HUDEP-2 (cell line): Measurements from ENCODE around the gene CC2D1A.
"Not testable (repeated sequence)": the region's sequence is repeated elsewhere in the genome, so short reads cannot be mapped to it uniquely, and the experiment has no call there.

Experiments used
- DNase-seq, 76 experiments: peaks; one replicate each; lab custom pipeline; 2025; ENCODE audit not compliant: unreplicated experiment in 76 of 76; lab: John Stamatoyannopoulos, UW

CC2D1A gene

DNA sequence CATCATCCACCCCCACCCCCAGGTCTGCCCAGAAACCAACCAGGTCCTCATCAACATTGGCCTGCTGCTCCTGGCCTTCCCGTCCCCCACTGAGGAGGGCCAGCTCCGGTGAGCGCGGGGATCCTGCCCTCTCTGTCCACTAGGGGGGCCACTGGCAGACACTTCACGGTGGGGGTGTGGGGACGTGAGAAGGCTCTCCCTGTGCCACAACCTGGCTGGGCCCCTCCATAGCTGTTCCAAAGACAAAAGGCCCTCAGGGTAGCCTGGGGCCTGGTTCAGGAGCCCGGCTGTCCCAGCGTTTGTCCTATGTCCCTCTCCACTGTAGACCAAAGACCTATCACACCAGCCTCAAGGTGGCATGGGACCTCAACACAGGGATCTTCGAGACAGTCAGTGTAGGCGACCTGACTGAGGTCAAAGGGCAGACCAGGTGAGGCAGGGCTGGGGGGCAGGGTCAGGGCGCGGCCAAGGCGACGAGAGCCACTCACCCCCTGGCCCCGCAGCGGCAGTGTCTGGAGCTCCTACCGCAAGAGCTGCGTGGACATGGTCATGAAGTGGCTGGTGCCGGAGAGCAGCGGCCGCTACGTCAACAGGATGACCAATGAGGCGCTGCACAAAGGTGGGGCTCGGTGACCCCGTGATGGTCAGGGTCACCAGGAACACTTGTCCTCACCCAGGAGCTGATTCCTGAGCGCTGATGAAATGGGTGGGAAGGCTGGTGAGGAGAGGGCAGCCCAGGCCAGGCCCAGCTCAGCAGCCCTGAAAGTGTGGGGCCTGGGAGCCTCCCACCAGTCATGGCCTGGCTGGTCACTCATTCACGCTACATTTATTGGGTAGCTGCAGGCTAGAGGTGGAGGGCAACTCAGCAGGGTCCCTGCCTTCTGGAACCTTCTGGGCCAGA is 54.2 kb downstream of the CC2D1A start:
- DNase-seq = peak in 22 of 76 experiments; percentile 10 to 44 (median 24)

DNA sequence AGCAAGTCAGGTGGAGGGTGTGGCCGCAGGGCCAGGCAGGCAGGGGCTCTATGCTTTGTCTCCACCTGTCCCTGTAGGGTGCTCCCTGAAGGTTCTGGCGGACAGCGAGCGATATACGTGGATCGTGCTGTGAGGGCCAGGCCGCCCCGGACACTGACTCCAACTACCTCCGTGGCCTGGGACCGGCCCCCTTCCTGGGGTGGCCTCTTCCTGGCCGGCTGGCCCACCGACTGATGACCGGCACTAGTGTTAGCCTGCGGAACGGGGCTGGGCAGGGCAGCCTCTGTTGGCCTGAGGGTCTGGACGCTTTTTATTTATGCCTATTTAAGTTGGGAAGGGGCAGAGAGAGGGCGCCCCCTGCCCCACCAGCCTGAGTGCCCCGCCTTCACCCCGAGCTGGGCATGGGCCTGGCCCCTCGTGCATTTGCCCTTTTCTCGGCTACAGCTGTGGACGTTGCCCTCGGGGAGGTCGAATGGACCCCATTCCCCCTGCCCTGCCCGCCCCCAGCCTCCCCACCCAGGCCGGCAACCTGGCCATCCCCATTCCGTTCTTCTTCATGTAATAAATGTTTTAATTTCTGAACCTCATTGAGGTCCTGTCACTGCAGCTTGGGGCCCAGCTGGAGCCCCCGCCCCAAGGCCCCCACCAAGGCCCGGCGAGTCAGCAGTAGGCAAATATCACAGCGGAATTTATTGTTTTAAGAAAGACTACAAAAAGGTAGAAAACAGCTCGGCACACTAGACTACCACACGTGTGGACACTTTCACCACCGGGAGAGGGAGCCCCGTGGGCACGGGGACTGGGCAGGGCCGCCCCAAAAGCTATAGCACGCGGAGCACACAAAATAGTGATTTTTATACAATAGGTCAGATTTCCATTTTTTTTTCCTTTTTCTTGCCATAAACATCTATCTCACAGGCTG is 55.1 kb downstream of the CC2D1A start:
- DNase-seq = no peak

GRCh38 chr19:13961826-13962698 is 56.1 kb downstream of the CC2D1A start:
- peak in 1 of 76 experiments; percentile 14 for DNase-seq

DNA sequence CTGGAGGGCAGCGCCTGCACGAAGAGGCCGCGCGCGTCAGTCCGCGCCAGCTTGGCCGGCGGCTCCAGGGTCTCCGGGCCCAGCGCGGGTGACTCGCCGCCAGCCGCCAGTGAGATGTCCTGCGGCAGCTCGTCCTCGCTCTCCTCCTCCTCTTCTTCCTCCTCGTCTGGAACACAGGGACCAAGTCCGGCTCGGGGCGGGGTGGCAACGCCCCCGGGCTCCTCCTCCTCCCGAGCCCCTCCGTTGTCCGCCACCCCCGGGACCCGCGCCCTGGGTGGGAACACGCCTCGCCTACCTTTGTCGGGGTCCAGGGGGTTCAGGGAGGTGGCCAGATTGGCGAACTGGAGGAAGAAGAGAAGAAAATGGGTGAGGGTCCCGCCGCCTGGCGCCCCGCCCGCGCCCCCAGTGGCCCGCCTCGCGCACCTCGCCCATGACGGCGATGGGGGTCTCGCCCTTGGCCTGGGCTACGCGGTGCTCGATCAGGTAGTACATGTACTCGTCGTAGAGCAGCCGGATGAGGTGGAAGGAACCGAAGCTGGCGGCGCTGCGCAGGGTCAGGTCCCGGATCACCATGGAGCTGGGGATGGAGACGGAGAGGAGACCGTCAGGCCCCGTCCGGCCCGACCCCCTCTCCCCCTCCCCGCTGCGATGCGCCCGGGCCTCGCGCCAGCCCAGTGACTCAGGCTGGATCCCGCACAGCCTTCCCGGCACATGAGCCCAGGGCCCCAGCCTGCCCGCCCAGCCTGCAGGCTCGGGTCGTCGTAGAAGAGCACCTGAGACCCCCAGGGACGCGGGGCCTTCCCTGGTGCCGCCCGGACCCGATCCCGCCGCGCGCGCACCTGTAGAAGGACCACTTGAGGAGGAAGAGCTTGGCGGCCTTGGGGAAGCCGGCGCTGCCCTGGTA is 57.0 kb downstream of the CC2D1A start:
- DNase-seq = no peak

GRCh38 chr19:13963603-13964105 is 57.7 kb downstream of the CC2D1A start:
- DNase-seq = no peak

GRCh38 chr19:13964776-13965175 is 58.8 kb downstream of the CC2D1A start:
- no peak for DNase-seq

- no peak for DNase-seq
These were observed 59.4 kb downstream of the CC2D1A start for GRCh38 chr19:13965377-13965896.

DNA sequence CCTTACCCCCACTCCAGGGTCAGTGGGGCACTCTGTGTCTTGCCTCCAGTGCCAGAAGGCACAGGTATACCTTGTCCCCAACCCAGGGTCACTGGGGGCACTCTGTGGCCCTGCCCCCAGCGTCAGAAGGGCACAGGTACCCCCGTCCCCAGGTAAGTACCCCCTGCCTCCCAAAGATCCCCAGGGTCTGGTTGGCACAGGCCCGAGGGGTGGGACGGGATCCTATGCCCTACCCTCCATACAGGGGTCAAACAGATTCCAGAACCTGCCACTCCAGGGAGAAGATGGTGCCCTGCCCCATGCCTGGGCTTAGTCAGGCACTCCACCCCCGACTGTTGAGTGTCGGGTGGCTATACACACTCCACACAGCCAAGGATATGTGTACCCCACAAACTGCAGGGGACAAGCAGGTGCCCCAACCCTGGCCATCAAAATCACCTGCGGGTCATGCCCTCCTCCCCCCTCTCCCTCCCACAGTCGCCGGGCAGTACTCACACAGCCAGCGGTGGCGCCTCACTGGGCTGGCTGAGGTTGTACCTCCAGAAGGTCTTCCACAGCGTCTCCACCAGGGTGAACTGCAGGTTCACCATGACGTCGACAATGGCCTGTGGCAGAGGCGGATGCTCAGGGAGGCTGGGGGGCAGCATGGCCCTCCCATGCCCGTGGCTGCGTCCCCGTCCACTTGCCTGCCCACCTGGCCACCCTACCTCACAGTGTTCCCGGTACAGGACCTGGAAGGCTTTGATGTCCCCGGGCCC is 60.1 kb downstream of the CC2D1A start:
- no peak for DNase-seq

DNA sequence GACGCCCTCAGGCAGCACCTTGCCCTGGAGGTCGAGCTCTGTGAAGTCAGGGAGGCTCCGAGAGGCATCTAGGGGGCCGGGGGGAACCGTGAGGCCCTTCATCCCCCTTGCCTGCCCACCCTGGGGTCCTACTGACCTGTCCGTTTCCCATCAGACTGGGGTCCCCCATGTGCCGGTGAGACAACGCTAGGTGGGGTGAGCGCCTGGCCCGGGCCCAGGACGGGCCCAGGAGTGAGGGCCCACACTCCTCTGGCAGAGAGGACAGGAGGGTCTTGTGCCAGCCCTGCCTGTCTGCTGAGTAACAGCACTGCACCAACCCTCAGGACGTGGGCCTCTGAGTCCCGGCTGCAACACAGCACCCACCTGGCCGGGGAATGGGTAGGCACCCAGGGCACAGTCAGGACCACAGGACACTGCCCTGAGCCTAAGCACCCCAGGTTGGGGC is 60.7 kb downstream of the CC2D1A start:
- DNase-seq = no peak

- not testable (repeated sequence) for DNase-seq
These were observed 61.2 kb downstream of the CC2D1A start for GRCh38 chr19:13967206-13967605.

- DNase-seq = no peak
These were observed 62.5 kb downstream of the CC2D1A start for GRCh38 chr19:13968383-13968935.

GRCh38 chr19:13968999-13969398 is 63.0 kb downstream of the CC2D1A start:
- DNase-seq = no peak

DNA sequence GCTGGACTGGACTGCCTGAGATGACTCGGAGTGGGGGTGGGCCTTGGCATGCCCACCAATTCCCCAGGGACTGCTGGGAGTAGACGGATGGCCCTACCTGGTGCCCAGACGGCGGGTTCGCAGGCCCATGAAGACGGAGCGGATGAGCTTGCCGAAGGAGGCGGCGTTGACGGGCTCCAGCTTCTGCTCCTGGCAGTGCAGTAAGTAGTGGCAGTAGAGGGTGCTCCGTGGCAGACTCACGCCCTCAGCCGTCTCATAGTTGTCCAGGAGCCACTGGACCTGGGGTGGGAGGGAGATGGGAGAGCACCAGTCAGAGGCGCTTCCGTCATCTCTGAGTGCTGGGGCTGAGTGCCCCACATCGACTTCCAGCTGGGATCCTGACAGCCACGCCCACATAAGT is 63.9 kb downstream of the CC2D1A start:
- DNase-seq = no peak

GRCh38 chr19:13971868-13972267 is 65.9 kb downstream of the CC2D1A start:
- DNase-seq = not testable (repeated sequence)

DNA sequence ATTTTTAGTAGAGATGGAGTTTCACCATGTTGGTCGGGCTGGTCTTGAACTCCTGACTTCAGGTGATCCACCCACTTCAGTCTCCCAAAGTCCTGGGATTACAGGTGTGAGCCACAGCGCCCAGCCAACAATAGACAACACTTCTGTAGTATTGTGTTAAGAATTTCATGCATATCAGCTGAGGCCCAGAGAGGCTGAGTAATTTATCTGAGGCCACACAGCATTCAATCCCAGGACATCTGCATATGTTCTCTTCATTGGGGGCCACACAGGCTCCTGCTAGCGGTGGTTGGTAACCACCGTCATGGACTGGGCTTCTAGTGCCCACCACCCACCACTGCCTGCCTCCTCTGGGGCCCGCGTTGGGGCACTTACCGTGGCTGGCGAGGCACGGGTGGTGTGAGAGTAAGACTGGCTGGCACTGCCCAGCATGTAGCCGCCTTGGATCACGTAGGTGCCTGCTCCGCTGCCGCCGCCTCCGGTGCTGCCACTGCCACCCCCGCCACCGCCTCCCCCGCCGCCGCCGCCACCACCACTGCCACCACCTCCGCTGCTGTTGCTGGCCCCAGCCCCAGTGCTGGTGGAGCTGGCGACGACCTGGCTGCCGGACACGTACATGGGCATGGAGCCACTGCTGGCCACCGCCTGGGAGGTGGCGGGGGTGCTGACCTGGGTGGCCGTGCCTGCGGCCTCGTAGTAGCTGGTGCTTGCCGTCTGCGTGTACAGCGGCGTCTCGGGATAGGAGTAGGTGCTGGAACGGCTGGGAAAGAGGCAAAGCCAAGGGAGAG is 66.6 kb downstream of the CC2D1A start:
- DNase-seq = no peak

GRCh38 chr19:13973479-13973878 is 67.5 kb downstream of the CC2D1A start:
- DNase-seq = not testable (repeated sequence)

DNA sequence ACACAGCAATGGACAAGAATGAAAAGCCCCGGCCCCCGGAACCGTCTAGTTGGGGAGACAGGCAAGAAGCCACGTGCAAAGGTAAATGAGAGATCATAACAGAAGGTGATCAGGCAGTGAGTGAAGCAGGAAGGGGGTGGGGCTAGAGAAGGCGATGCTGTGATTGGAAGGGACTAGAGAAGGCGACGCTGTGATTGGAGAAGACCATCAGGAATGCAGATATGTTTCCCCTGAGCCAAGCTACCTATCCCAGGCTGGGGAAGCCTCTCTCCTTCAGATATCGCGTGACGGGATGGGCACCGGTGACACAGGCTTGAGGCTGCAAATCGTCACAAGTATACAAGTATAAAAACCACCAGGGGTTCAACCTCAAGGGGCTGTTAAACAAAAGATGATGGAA is 68.1 kb downstream of the CC2D1A start:
- DNase-seq = no peak
